HK-2 (cell line): ENCODE results near the gene ABCA10.

Source experiments
- DNase-seq: peaks from one replicate; pipeline ENCODE4 v3.0.0-alpha.2; 2018; ENCODE audit not compliant: unreplicated experiment

The ABCA10 gene

GRCh38 chr17:69164206-69164605 is 64.4 kb downstream of the ABCA10 start:
- no peak for DNase-seq

GRCh38 chr17:69159418-69159817 is 69.2 kb downstream of the ABCA10 start:
- no peak for DNase-seq

- DNase-seq: no peak
Observed at GRCh38 chr17:69154267-69154666, 74.4 kb downstream of the ABCA10 start.

- no peak for DNase-seq
Observed at GRCh38 chr17:69150333-69150732, 78.3 kb downstream of the ABCA10 start.

GRCh38 chr17:69147460-69147859 is 81.2 kb downstream of the ABCA10 start:
- DNase-seq: no peak

- DNase-seq: no peak
Observed at GRCh38 chr17:69144331-69145255, 84.0 kb downstream of the ABCA10 start.

- DNase-seq: no peak
Observed at GRCh38 chr17:69143683-69144231, 84.9 kb downstream of the ABCA10 start.

- DNase-seq: no peak
Observed at GRCh38 chr17:69143151-69143550, 85.5 kb downstream of the ABCA10 start.

GRCh38 chr17:69142175-69142802 is 86.3 kb downstream of the ABCA10 start:
- no peak for DNase-seq

GRCh38 chr17:69141431-69142174 is 87.0 kb downstream of the ABCA10 start, which contains the start of gene ABCA6:
Gene ABCA6 (minus strand): TSS chr17:69141895. CDS start chr17:69140703, 1,192 bp downstream.
- DNase-seq: no peak

- no peak for DNase-seq
Observed at GRCh38 chr17:69134112-69134511, 94.5 kb downstream of the ABCA10 start.

- DNase-seq: no peak
Observed at GRCh38 chr17:69130627-69131296, 97.9 kb downstream of the ABCA10 start.

GRCh38 chr17:69123626-69124025 is 105.0 kb downstream of the ABCA10 start:
- DNase-seq: no peak

- DNase-seq: no peak
Observed at GRCh38 chr17:69122065-69122464, 106.6 kb downstream of the ABCA10 start.

GRCh38 chr17:69117855-69118784 is 110.5 kb downstream of the ABCA10 start:
- no peak for DNase-seq

GRCh38 chr17:69111794-69112193 is 116.8 kb downstream of the ABCA10 start:
- DNase-seq: no peak

- DNase-seq: no peak
Observed at GRCh38 chr17:69105907-69106730, 122.5 kb downstream of the ABCA10 start.

- no peak for DNase-seq
Observed at GRCh38 chr17:69103557-69104233, 124.9 kb downstream of the ABCA10 start.

GRCh38 chr17:69098625-69099024 is 130.0 kb downstream of the ABCA10 start:
- DNase-seq: no peak
